A673 (cell line): ENCODE data around the gene TOR4A.

ENCODE experiments used
- EZH2 ChIP-seq: fragments of 200-600 bp; sonication (generic); IDR thresholded peaks from 2 replicates; pipeline ENCODE4 v1.6.1; 2017; ENCODE audit warnings: borderline replicate concordance, low read depth, mild to moderate bottlenecking, mixed read lengths, antibody characterized with exemption, low read length; ENCODE audit not compliant: poor library complexity, severe bottlenecking
- TF ChIP-seq, protein P1 (sequence below): fragments of 300-800, 200-600 bp; sonication (generic); conservative IDR thresholded peaks from 2 replicates; pipeline ENCODE4 v1.5.1; 2017; ENCODE audit warnings: low read depth, mild to moderate bottlenecking, antibody characterized with exemption, low read length, moderate library complexity, mixed read lengths

DNA sequence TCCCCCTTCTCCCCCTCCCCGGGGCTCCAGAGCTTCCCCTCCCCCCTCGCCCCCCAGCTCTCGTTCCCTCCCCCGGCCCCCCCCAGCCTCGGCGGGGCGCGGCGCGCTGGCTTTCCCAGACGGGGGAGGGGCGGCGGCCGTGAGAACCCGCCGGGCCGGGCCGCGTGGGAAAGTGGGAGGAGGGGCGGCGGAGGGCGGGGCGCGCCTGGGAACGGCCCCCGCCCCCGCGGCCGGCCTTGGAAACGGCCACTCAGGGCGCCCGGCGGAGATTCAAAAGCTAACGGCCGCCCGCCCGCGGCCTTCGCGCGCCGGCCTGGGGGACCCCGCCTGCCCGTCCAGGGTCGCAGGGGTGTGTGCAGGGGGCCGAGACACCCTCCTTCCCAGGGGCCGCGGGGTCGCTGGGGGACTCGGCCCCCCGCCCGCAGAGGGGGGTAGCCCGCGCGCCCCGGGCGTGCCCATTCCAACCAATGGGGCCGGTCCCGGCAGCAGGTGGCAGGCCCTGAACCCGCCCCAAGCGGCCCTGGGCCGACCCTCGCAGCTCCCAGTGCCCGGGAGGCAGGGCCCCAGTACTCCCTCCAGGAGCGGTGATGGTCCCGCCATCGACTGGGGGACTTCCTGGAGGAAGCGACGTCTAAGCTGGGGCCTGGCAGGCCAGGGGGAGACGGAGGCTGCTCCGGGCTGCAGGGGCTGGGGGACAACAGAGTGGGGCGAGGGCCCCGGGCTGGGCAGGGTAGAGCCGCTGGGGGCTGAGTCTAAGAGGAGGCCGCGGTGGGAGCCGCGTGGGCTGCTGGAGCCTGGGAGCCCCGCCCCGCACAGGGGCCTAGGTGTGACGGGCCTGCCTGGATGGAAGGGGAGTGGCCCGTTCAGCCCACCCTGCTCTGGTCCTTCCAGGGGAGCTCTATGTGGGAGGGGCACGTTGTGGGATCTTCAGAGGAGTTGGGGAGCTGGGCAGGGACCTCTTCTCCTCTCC lies 38.8 kb downstream of the TOR4A start:
- TF ChIP-seq, protein P1, sequence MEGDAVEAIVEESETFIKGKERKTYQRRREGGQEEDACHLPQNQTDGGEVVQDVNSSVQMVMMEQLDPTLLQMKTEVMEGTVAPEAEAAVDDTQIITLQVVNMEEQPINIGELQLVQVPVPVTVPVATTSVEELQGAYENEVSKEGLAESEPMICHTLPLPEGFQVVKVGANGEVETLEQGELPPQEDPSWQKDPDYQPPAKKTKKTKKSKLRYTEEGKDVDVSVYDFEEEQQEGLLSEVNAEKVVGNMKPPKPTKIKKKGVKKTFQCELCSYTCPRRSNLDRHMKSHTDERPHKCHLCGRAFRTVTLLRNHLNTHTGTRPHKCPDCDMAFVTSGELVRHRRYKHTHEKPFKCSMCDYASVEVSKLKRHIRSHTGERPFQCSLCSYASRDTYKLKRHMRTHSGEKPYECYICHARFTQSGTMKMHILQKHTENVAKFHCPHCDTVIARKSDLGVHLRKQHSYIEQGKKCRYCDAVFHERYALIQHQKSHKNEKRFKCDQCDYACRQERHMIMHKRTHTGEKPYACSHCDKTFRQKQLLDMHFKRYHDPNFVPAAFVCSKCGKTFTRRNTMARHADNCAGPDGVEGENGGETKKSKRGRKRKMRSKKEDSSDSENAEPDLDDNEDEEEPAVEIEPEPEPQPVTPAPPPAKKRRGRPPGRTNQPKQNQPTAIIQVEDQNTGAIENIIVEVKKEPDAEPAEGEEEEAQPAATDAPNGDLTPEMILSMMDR = no peak
- TF ChIP-seq EZH2 = no peak
